ENCODE results near the gene PCID2. TPM values are rescaled to one million over a fixed set of nuclear protein-coding genes. Genes with fewer than 3 reads are reported as not detected.

The PCID2 gene
- total RNA-seq, 2 donors from 2014 or later, result 46.8 to 55.4 TPM

GRCh38 chr13:113224486-113224885 is 16.0 kb upstream of the PCID2 start:
- Histone ChIP-seq H3K4me1 (ENCODE audit: control insufficient read depth in 1 of 2, low read depth in 2 of 2) (no peaks in the 10 kb centered on the region), H3K27ac (no peak overlapping the region), H3K27me3 (replicated peaks; ENCODE audit: insufficient read depth) (no peaks in the 10 kb centered on the region), H3K36me3 (peaks cover 34% of the 10 kb centered on the region), H3K9me3 (no peaks in the 10 kb centered on the region), H3K4me3 (no peak overlapping the region)
- no peak for DNase-seq (ENCODE audit: low spot score)
- no peak for TF ChIP-seq CTCF (IDR thresholded peaks at IDR 0.05)
- no peak for ATAC-seq (ENCODE audit: insufficient number of reproducible peaks, low FRiP score, low read depth)

GRCh38 chr13:113223070-113223469 is 14.6 kb upstream of the PCID2 start:
- no peak for TF ChIP-seq CTCF (IDR thresholded peaks at IDR 0.05)
- DNase-seq (ENCODE audit: low spot score), result no peak
- H3K36me3 ChIP-seq, result peaks cover 30% of the 10 kb centered on the region

GRCh38 chr13:113220877-113221276 is 12.4 kb upstream of the PCID2 start:
- Histone ChIP-seq H3K9me3 (no peaks in the 10 kb centered on the region), H3K4me1 (ENCODE audit: control insufficient read depth in 1 of 2, low read depth in 2 of 2) (peaks cover 7 to 13% of the 10 kb centered on the region in 2 donors), H3K27me3 (replicated peaks; ENCODE audit: insufficient read depth) (no peaks in the 10 kb centered on the region), H3K4me3 (no peak overlapping the region), H3K36me3 (peaks cover 20% of the 10 kb centered on the region), H3K27ac (no peak overlapping the region)
- ATAC-seq (ENCODE audit: insufficient number of reproducible peaks, low FRiP score, low read depth) (no peak), DNase-seq (ENCODE audit: low spot score) (no peak)
- no peak for TF ChIP-seq CTCF (IDR thresholded peaks at IDR 0.05)

More at GRCh38 chr13:113223070-113223469, 14.6 kb upstream of the PCID2 start:
- Histone ChIP-seq H3K4me3 (no peak overlapping the region), H3K27ac (no peak overlapping the region), H3K9me3 (no peaks in the 10 kb centered on the region), H3K27me3 (replicated peaks; ENCODE audit: insufficient read depth) (no peaks in the 10 kb centered on the region), H3K4me1 (ENCODE audit: control insufficient read depth in 1 of 2, low read depth in 2 of 2) (no peaks in the 10 kb centered on the region)
- ATAC-seq (ENCODE audit: insufficient number of reproducible peaks, low FRiP score, low read depth), result no peak

GRCh38 chr13:113220141-113220598 is 11.7 kb upstream of the PCID2 start:
- Histone ChIP-seq H3K27me3 (replicated peaks; ENCODE audit: insufficient read depth) (no peaks in the 10 kb centered on the region), H3K9me3 (no peaks in the 10 kb centered on the region), H3K4me3 (no peak overlapping the region), H3K36me3 (peaks cover 14% of the 10 kb centered on the region), H3K27ac (no peak overlapping the region), H3K4me1 (ENCODE audit: control insufficient read depth in 1 of 2, low read depth in 2 of 2) (peaks cover 7 to 19% of the 10 kb centered on the region in 2 donors)
- no peak for ATAC-seq (ENCODE audit: insufficient number of reproducible peaks, low FRiP score, low read depth)
- TF ChIP-seq CTCF (IDR thresholded peaks at IDR 0.05), result no peak
- DNase-seq (ENCODE audit: low spot score), result no peak

GRCh38 chr13:113219256-113219940 is 10.9 kb upstream of the PCID2 start:
- H3K27ac ChIP-seq, result no peak overlapping the region
- H3K27me3 ChIP-seq (replicated peaks; ENCODE audit: insufficient read depth), result no peaks in the 10 kb centered on the region
- no peaks in the 10 kb centered on the region for H3K9me3 ChIP-seq
- peaks cover 12 to 25% of the 10 kb centered on the region in 2 donors for H3K4me1 ChIP-seq (ENCODE audit: control insufficient read depth in 1 of 2, low read depth in 2 of 2)
- no peak overlapping the region for H3K4me3 ChIP-seq
- DNase-seq (ENCODE audit: low spot score) (no peak), ATAC-seq (ENCODE audit: insufficient number of reproducible peaks, low FRiP score, low read depth) (no peak)
- peaks cover 10% of the 10 kb centered on the region for H3K36me3 ChIP-seq
- no peak for TF ChIP-seq CTCF (IDR thresholded peaks at IDR 0.05)
